IPS-15b (cell line): ENCODE results near the gene CA4.

Source experiments
- H3K27me3 ChIP-seq: one replicate; pipeline ENCODE4 v1.6.1; 2013; ENCODE audit warnings: low read length; ENCODE audit not compliant: control insufficient read depth, insufficient read depth
- H3K36me3 ChIP-seq: one replicate; pipeline ENCODE4 v1.6.1; 2013; ENCODE audit warnings: low read length; ENCODE audit not compliant: control insufficient read depth, insufficient read depth
- H3K4me1 ChIP-seq: one replicate; pipeline ENCODE4 v1.6.1; 2013; ENCODE audit warnings: mild to moderate bottlenecking, low read length; ENCODE audit not compliant: control insufficient read depth, insufficient read depth
- H3K4me3 ChIP-seq: one replicate; pipeline ENCODE4 v1.5.1; 2013; ENCODE audit warnings: low read depth, low read length
- H3K9ac ChIP-seq: one replicate; pipeline ENCODE4 v1.6.1; 2013; ENCODE audit warnings: low read depth, mild to moderate bottlenecking, low read length
- H3K9me3 ChIP-seq: one replicate; pipeline ENCODE4 v1.6.1; 2013; ENCODE audit warnings: mild to moderate bottlenecking, low read length; ENCODE audit not compliant: control insufficient read depth, insufficient read depth

Gene CA4

GRCh38 chr17:60147553-60148223 lies 2.1 kb upstream of the CA4 start:
- peaks cover 3% of the 10 kb centered on the region for H3K36me3 ChIP-seq
- no peak overlapping the region for H3K9ac ChIP-seq
- H3K4me3 ChIP-seq = no peak overlapping the region
- peaks cover 23% of the 10 kb centered on the region for H3K4me1 ChIP-seq
- H3K9me3 ChIP-seq = no peaks in the 10 kb centered on the region
- peaks cover 55% of the 10 kb centered on the region for H3K27me3 ChIP-seq

DNA sequence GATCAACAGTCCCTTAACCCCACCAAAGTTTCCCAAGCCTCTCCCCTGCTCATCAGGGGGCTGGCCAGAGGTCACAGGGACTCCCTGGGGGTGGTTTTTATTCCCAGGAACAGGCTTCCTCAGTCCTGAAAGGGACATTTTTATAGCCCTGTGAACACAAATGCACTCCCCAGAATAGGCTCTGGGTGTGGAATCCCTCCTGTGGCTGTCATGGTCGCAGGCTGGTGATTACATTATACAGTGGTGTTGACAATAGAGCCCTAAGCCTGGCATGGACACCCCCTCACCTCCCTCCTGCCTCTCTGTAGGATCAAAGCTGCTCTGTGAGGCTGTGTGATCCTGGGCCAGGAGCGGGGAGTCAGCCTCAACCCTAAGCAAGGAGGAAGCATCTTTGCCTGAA lies 1.4 kb upstream of the CA4 start:
- H3K27me3 ChIP-seq = peaks cover 54% of the 10 kb centered on the region
- peaks cover 20% of the 10 kb centered on the region for H3K4me1 ChIP-seq
- H3K36me3 ChIP-seq = peaks cover 3% of the 10 kb centered on the region
- H3K9me3 ChIP-seq = no peaks in the 10 kb centered on the region
- H3K4me3 ChIP-seq = no peak overlapping the region
- no peak overlapping the region for H3K9ac ChIP-seq

- H3K36me3 ChIP-seq = peaks cover 3% of the 10 kb centered on the region
- H3K27me3 ChIP-seq = peaks cover 47% of the 10 kb centered on the region
- H3K9me3 ChIP-seq = no peaks in the 10 kb centered on the region
- H3K4me1 ChIP-seq = peaks cover 18% of the 10 kb centered on the region
- H3K9ac ChIP-seq = no peak overlapping the region
- peak overlapping the region; percentile 53 for H3K4me3 ChIP-seq
Measured at GRCh38 chr17:60151355-60151754, 1.6 kb downstream of the CA4 start.

DNA sequence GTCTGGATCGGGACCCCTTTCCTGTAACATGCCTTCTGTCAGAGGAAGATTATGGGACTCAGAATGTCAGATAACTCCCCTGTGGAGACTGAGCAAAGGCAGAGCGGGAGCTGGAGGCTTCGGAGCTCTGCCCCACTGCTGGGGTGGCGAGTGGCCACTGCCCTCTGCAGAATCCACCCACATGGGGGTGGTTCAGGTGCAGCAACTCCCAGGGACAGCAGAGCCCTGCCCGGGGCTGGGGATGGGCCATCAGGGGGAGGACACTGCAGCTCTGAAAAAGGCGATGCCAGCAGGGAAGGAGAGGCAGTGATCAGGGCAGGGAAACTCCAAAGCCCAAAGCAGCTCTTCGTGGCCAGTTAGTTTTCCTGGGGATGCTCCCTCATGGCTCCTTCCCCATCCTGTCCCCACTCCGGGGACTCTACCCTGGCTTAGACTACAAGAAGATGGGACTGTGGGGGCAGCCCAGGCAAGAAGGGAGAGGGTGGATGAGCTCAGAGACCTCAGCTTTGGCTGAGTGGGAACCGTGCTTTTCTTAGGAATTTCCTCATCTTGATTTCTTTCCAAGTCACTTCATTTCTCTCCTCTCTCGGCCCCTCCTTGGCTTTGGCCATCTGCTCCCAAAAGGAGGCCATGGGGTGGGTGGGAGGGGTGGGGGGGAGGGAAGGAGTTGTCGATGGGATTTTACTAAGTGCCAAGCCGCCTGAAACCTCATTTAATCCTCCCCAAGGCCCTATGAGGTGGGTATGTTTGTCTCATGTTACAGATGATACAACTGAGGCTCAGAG lies 4.0 kb downstream of the CA4 start:
- Histone ChIP-seq H3K9me3 (no peaks in the 10 kb centered on the region), H3K9ac (no peak overlapping the region), H3K4me1 (peaks cover 17% of the 10 kb centered on the region), H3K4me3 (no peak overlapping the region), H3K36me3 (peaks cover 3% of the 10 kb centered on the region), H3K27me3 (peaks cover 31% of the 10 kb centered on the region)

GRCh38 chr17:60154616-60155426 lies 5.0 kb downstream of the CA4 start:
- Histone ChIP-seq H3K9ac (no peak overlapping the region), H3K4me1 (peaks cover 12% of the 10 kb centered on the region), H3K9me3 (no peaks in the 10 kb centered on the region), H3K36me3 (no peaks in the 10 kb centered on the region), H3K4me3 (no peak overlapping the region), H3K27me3 (peaks cover 24% of the 10 kb centered on the region)

DNA sequence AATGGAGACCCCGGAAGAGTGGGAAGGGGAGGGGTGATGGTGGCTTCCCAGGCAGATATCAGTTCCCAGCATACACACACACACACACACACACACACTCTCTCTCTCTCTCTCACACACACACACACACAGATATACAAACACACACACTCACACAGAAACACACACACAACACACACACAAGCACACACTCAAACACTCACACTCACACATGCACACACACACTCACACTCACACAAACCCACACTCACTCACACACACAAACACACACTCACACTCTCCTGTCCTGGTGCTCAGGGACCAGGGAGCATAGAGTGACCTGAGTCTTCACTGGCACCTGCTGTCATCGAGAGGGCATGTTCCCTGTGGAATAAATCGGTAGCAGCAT lies 5.6 kb downstream of the CA4 start:
- H3K4me1 ChIP-seq = peaks cover 12% of the 10 kb centered on the region
- H3K9ac ChIP-seq = no peak overlapping the region
- H3K27me3 ChIP-seq = peaks cover 20% of the 10 kb centered on the region
- H3K9me3 ChIP-seq = no peaks in the 10 kb centered on the region
- H3K4me3 ChIP-seq = no peak overlapping the region
- no peaks in the 10 kb centered on the region for H3K36me3 ChIP-seq

DNA sequence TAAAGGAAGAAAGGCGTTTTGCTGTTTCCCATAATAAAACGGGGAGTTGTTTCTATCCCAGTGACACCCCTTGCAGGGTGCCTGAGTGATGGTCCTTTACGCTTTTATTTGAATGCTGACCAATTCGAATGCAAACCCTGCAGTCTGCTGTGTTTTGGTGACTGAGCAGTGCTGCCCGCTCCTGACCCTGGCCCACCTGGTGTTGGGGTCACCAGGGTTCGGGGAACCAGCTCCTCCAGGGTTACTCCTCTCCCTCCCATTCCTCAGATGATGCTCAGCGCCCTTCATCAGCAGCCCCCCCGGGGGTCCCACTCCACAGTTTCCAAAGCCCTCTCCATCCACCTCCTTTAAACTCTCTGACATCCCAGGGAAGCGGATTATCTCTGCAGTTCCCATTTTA lies 6.0 kb downstream of the CA4 start:
- Histone ChIP-seq H3K9me3 (no peaks in the 10 kb centered on the region), H3K27me3 (peaks cover 17% of the 10 kb centered on the region), H3K4me1 (peaks cover 12% of the 10 kb centered on the region), H3K9ac (no peak overlapping the region), H3K36me3 (no peaks in the 10 kb centered on the region), H3K4me3 (no peak overlapping the region)

DNA sequence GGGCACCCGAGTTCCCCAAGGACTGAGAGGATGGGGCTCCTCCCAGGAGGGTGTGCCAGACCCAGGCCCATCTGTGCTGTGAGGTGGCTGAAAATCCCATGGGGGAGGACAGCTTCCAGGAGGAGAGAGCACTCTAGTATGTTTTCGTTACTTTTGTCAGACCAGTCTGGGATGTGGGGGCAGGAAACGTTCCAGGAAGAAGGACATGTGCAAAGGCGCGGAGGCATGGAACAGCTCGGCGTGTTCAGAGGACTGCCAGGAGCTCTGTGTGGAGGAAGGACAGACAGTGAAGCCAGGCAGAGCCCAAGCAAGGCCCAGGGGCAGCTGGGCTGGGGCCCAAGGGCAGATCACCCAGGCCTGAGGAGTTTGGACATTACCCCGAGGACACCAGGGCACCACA lies 7.0 kb downstream of the CA4 start:
- no peaks in the 10 kb centered on the region for H3K9me3 ChIP-seq
- no peak overlapping the region for H3K9ac ChIP-seq
- no peak overlapping the region for H3K4me3 ChIP-seq

GRCh38 chr17:60157487-60158040 lies 7.8 kb downstream of the CA4 start:
- no peaks in the 10 kb centered on the region for H3K36me3 ChIP-seq
- no peak overlapping the region for H3K4me3 ChIP-seq
- peaks cover 13% of the 10 kb centered on the region for H3K4me1 ChIP-seq
- H3K27me3 ChIP-seq = peaks cover 9% of the 10 kb centered on the region
- H3K9me3 ChIP-seq = no peaks in the 10 kb centered on the region
- H3K9ac ChIP-seq = no peak overlapping the region

More for the DNA sequence above, 7.0 kb downstream of the CA4 start:
- H3K36me3 ChIP-seq = no peaks in the 10 kb centered on the region
- peaks cover 9% of the 10 kb centered on the region for H3K27me3 ChIP-seq
- H3K4me1 ChIP-seq = peaks cover 9% of the 10 kb centered on the region

DNA sequence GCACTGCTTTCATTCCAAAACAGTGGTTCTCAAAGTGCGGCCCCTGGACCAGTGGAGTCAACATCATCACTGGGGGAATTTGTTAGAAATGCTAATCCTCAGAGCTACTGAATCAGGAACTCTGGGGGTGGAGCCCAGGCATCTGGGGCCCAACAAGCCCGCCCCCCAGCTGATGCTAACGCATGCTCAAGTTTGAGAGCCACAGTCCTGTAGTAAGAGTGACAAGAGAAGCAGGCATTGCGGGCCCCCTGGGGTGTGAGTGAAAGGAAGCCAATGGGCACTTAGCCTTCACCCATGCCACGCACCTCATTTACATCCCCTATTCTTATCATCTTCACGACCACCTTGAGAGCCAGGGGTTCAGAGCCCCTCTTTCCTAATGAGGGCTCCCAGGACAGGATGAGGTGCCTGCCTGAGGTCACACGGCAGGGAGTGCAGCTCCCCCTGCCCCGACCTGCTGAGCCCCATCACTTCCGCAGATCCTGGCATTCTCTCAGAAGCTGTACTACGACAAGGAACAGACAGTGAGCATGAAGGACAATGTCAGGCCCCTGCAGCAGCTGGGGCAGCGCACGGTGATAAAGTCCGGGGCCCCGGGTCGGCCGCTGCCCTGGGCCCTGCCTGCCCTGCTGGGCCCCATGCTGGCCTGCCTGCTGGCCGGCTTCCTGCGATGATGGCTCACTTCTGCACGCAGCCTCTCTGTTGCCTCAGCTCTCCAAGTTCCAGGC lies 9.1 kb downstream of the CA4 start:
- no peaks in the 10 kb centered on the region for H3K36me3 ChIP-seq
- no peaks in the 10 kb centered on the region for H3K9me3 ChIP-seq
- peaks cover 17% of the 10 kb centered on the region for H3K4me1 ChIP-seq
- H3K4me3 ChIP-seq = peak overlapping the region; percentile 35
- no peak overlapping the region for H3K9ac ChIP-seq
- H3K27me3 ChIP-seq = peaks cover 7% of the 10 kb centered on the region

GRCh38 chr17:60159479-60159866 lies 9.7 kb downstream of the CA4 start:
- Histone ChIP-seq H3K9me3 (no peaks in the 10 kb centered on the region), H3K27me3 (peaks cover 7% of the 10 kb centered on the region), H3K9ac (no peak overlapping the region), H3K4me3 (no peak overlapping the region), H3K36me3 (no peaks in the 10 kb centered on the region), H3K4me1 (peaks cover 14% of the 10 kb centered on the region)
